ENCODE results near the gene RMRP.

RMRP gene

GRCh38 chr9:35687306-35687705, 29.5 kb upstream of the RMRP start:
- H3K4me3 ChIP-seq (ENCODE audit: low read depth, low read length) = no peak overlapping the region
- no peak for TF ChIP-seq CTCF (IDR thresholded peaks at IDR 0.05; ENCODE audit: borderline replicate concordance, insufficient read depth, low read depth, low read length)

- TF ChIP-seq CTCF (IDR thresholded peaks at IDR 0.05; ENCODE audit: borderline replicate concordance, insufficient read depth, low read depth, low read length) = no peak
- no peak overlapping the region for H3K4me3 ChIP-seq (ENCODE audit: low read depth, low read length)
Measured at GRCh38 chr9:35686222-35687203, 28.7 kb upstream of the RMRP start.

GRCh38 chr9:35685506-35685905, 27.7 kb upstream of the RMRP start:
- TF ChIP-seq CTCF (IDR thresholded peaks at IDR 0.05; ENCODE audit: borderline replicate concordance, insufficient read depth, low read depth, low read length) = no peak
- H3K4me3 ChIP-seq (ENCODE audit: low read depth, low read length) = no peak overlapping the region

- no peak for TF ChIP-seq CTCF (IDR thresholded peaks at IDR 0.05; ENCODE audit: borderline replicate concordance, insufficient read depth, low read depth, low read length)
- H3K4me3 ChIP-seq (ENCODE audit: low read depth, low read length) = no peak overlapping the region
Measured at GRCh38 chr9:35684921-35685320, 27.1 kb upstream of the RMRP start.

- H3K4me3 ChIP-seq (ENCODE audit: low read depth, low read length) = no peak overlapping the region
- TF ChIP-seq CTCF (IDR thresholded peaks at IDR 0.05; ENCODE audit: borderline replicate concordance, insufficient read depth, low read depth, low read length) = no peak
Measured at GRCh38 chr9:35683323-35683722, 25.5 kb upstream of the RMRP start.

DNA sequence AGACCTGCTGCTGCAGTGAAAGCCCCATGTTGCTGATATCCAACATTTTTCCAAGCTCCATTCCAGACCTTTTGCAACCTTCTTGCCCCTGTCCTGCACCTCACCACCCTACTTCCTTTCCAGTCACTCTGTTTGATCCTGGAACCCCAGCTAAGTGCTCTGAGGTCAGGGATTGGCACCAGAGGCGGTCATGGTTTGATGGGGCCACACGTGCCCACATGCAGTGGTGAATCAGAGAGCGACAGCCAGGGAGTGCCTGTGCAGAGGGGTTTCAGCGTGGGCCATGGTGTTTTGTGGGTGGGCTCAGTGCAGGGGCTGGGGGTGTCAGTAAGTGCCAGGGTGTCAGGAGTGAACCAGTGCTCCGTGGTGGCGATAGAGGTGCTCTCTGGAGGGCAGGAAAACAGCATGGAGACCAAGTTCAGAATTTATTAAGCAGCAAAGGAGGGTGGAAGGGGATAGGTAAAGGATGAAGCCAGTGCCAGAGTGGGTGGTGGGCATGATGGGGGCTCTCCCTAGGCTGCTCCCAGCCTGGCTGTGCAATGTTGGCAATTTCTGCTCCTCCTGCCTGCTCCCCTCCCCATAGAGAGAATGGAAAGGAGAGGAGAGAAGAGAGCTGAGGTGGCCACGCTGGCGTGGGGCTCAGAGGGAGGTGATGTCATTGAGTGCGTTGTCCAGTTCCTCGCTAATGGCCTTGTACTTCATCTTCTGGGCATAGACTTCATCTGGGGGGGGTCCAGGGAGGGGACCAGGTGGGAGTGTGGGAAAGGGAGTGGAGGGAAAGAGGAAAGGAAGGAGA, 24.9 kb upstream of the RMRP start:
- no peak for TF ChIP-seq CTCF (IDR thresholded peaks at IDR 0.05; ENCODE audit: borderline replicate concordance, insufficient read depth, low read depth, low read length)
- H3K4me3 ChIP-seq (ENCODE audit: low read depth, low read length) = no peak overlapping the region
